ENCODE data around the gene GUCY2D.

- TF ChIP-seq EZH2phosphoT487 (conservative IDR thresholded peaks at IDR 0.05; ENCODE audit: low read length) = no peak
- TF ChIP-seq, protein P1, sequence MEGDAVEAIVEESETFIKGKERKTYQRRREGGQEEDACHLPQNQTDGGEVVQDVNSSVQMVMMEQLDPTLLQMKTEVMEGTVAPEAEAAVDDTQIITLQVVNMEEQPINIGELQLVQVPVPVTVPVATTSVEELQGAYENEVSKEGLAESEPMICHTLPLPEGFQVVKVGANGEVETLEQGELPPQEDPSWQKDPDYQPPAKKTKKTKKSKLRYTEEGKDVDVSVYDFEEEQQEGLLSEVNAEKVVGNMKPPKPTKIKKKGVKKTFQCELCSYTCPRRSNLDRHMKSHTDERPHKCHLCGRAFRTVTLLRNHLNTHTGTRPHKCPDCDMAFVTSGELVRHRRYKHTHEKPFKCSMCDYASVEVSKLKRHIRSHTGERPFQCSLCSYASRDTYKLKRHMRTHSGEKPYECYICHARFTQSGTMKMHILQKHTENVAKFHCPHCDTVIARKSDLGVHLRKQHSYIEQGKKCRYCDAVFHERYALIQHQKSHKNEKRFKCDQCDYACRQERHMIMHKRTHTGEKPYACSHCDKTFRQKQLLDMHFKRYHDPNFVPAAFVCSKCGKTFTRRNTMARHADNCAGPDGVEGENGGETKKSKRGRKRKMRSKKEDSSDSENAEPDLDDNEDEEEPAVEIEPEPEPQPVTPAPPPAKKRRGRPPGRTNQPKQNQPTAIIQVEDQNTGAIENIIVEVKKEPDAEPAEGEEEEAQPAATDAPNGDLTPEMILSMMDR (IDR thresholded peaks at IDR 0.05; ENCODE audit: insufficient read depth, low read length, poor library complexity, severe bottlenecking) = no peak
Observed at GRCh38 chr17:8056232-8056975, 54.0 kb downstream of the GUCY2D start.
